K562 (cell line): ENCODE results near the gene MIXL1. TPM values are rescaled to one million over a fixed set of nuclear protein-coding genes. Genes with fewer than 3 reads are reported as not detected.

Source experiments
- ATAC-seq: fragments of 200-7000 bp; cut with Tn5 transposase; 3 replicates; pipeline ENCODE4 v1.9.1; 2020; ENCODE audit warnings: moderate library complexity
- BruUV-seq: library from RNA; stranded (reverse); fragments of 400-500 nt; replicated peaks from 2 replicates; lab custom pipeline; 2021; lab: Mats Ljungman, UMichigan
- CTCF ChIA-PET: fragments of 300-600 bp; formaldehyde crosslinking; extraction: SDS; loops from one replicate; lab custom pipeline; 2021; ENCODE audit warnings: low intra/inter-chr PET ratio; lab: Yijun Ruan, JAX
- POLR2A ChIA-PET: fragments of 300-600, 350-650 bp; sonication (Branson Sonifier 250); formaldehyde crosslinking; extraction: SDS; loops from one replicate; lab custom pipeline; 2021; ENCODE audit warnings: antibody characterized with exemption, inconsistent platforms; lab: Yijun Ruan, JAX
- DNase-seq, 4 experiments: peaks; one replicate each; pipeline versions ENCODE4 v3.0.0 to v3.0.0-alpha.2; 2011 to 2018; ENCODE audit warnings: low spot score in 3 of 4, mixed read lengths in 3 of 4; ENCODE audit errors: extremely low read depth in 1 of 4
- FAIRE-seq: peaks from 2 replicates; lab custom pipeline; 2011; peaks lifted over from hg19 to GRCh38; lab: Jason Lieb, UNC
- H2AFZ ChIP-seq: 2 replicates; pipeline ENCODE4 v1.6.0; 2011; ENCODE audit warnings: low read depth, low read length, control low read depth, inconsistent platforms
- H3K27ac ChIP-seq: fragments of 200-600 bp; 3 replicates; pipeline ENCODE4 v1.8.0; 2011; ENCODE audit warnings: low read depth, mild to moderate bottlenecking, control low read depth, inconsistent platforms, low read length, moderate library complexity, mixed read lengths; ENCODE audit errors: extremely low read depth
- H3K27me3 ChIP-seq, 2 experiments: fragments of 300-600 bp in 1 of 2; 2 replicates in 1 of 2; 3 replicates in 1 of 2; pipeline versions ENCODE4 v1.6.0 to v1.8.0; 2011; ENCODE audit warnings: inconsistent platforms in 2 of 2, low read length in 2 of 2, mild to moderate bottlenecking in 1 of 2, mixed read lengths in 1 of 2, moderate library complexity in 1 of 2; ENCODE audit not compliant: control insufficient read depth in 2 of 2, insufficient read depth in 2 of 2
- H3K36me3 ChIP-seq: fragments of 300-600 bp; 3 replicates; pipeline ENCODE4 v1.8.0; 2011; ENCODE audit warnings: mild to moderate bottlenecking, low read length, inconsistent platforms; ENCODE audit not compliant: control insufficient read depth, insufficient read depth
- H3K4me1 ChIP-seq, 2 experiments: fragments of 200-600 bp in 1 of 2; replicated peaks in 1 of 2; 2 replicates in 1 of 2; 3 replicates in 1 of 2; pipeline versions ENCODE4 v1.5.1 to v1.8.0; 2011; ENCODE audit warnings: inconsistent platforms in 2 of 2, low read length in 2 of 2, mild to moderate bottlenecking in 1 of 2, mixed read lengths in 1 of 2, moderate library complexity in 1 of 2; ENCODE audit not compliant: control insufficient read depth in 2 of 2, insufficient read depth in 2 of 2
- H3K4me2 ChIP-seq: 2 replicates; pipeline ENCODE4 v1.6.1; 2011; ENCODE audit warnings: low read length, control low read depth, inconsistent platforms, mixed read lengths; ENCODE audit not compliant: insufficient read depth
- H3K4me3 ChIP-seq: fragments of 200-600 bp; sonication (generic), shearing (Covaris generic); 2 replicates; pipeline ENCODE4 v1.5.1; 2016; ENCODE audit warnings: control low read depth, inconsistent platforms
- H3K79me2 ChIP-seq: fragments of 200-600 bp; 3 replicates; pipeline ENCODE4 v1.8.0; 2011; ENCODE audit warnings: low read length, inconsistent platforms; ENCODE audit not compliant: control insufficient read depth, insufficient read depth
- H3K9ac ChIP-seq, 2 experiments: 2 replicates each; pipeline versions ENCODE4 v1.6.0 to v1.6.1; 2011; ENCODE audit warnings: low read depth in 2 of 2, low read length in 2 of 2, control low read depth in 1 of 2, inconsistent platforms in 1 of 2, mild to moderate bottlenecking in 1 of 2, mixed read lengths in 1 of 2; ENCODE audit not compliant: insufficient read depth in 1 of 2
- H3K9me1 ChIP-seq: one replicate; pipeline ENCODE4 v1.6.0; 2011; ENCODE audit warnings: inconsistent platforms, mild to moderate bottlenecking, low read length, moderate library complexity; ENCODE audit not compliant: control insufficient read depth, insufficient read depth
- H3K9me3 ChIP-seq: replicated peaks from 2 replicates; pipeline ENCODE4 v1.5.1; 2011; ENCODE audit warnings: low read depth, low read length, inconsistent platforms; ENCODE audit not compliant: control insufficient read depth, insufficient read depth
- H4K20me1 ChIP-seq: replicated peaks from 2 replicates; pipeline ENCODE4 v1.6.1; 2011; ENCODE audit warnings: low read length, inconsistent platforms, mixed read lengths; ENCODE audit not compliant: control insufficient read depth, insufficient read depth
- BCOR ChIP-seq: fragments of 450-650 bp; IDR thresholded peaks from 2 replicates; pipeline ENCODE4 v1.6.1; 2016
- CEBPG ChIP-seq, 3 experiments: fragments of 200-800 bp in 1 of 3; sonication (Bioruptor generic) in 1 of 3; sonication (generic) in 1 of 3; formaldehyde crosslinking in 1 of 3; IDR thresholded peaks in 2 of 3; conservative IDR thresholded peaks in 1 of 3; 2 replicates each; pipeline versions ENCODE4 v1.6.1 to v1.8.0; 2016 to 2022; ENCODE audit warnings: missing compliant biosample characterization in 2 of 3, missing genetic modification characterization in 2 of 3, mild to moderate bottlenecking in 1 of 3, missing genetic modification reagents in 1 of 3
- E4F1 ChIP-seq: fragments of 250-450 bp; sonication (Bioruptor Pico); IDR thresholded peaks from 2 replicates; pipeline ENCODE4 v1.5.0; 2021; ENCODE audit warnings: mild to moderate bottlenecking, borderline replicate concordance
- HNRNPLL ChIP-seq: fragments of 200-400 bp; formaldehyde crosslinking; IDR thresholded peaks from 2 replicates; pipeline ENCODE4 v1.6.1; 2017; ENCODE audit warnings: low read length, low read depth, mild to moderate bottlenecking; ENCODE audit not compliant: poor library complexity, severe bottlenecking
- RBM25 ChIP-seq: fragments of 200-400 bp; formaldehyde crosslinking; IDR thresholded peaks from 2 replicates; pipeline ENCODE4 v1.6.1; 2018; ENCODE audit warnings: low read length, low read depth, moderate library complexity; ENCODE audit not compliant: severe bottlenecking
- SMAD2 ChIP-seq: fragments of 150-350 bp; IDR thresholded peaks from 2 replicates; pipeline ENCODE4 v1.6.1; 2014; ENCODE audit warnings: low read depth, mild to moderate bottlenecking, low read length
- ZNF655 ChIP-seq: fragments of 250-450 bp; sonication (Bioruptor Pico); IDR thresholded peaks from 2 replicates; pipeline ENCODE4 v1.5.0; 2021
- WGBS: fragments of 100-300 bp; shearing (Covaris generic); methylation state at CpG from one replicate; pipeline ENCODE4 v1.1.6; 2016; ENCODE audit warnings: low coverage, mixed read lengths; ENCODE audit not compliant: insufficient coverage; ENCODE audit errors: missing lambda C conversion rate; 5-methylcytosine and 5-hydroxymethylcytosine counted together
- in situ Hi-C: fragments of 300-500 bp; cut with MboI; formaldehyde crosslinking; loops from 4 replicates; pipeline ENCODE4 v1.15.0; 2018; ENCODE audit warnings: inconsistent platforms, mixed read lengths
- intact Hi-C: fragments of 100-400 bp; cut with micrococcal nuclease; formaldehyde crosslinking; loops from 2 replicates; pipeline ENCODE4 v1.14.2; 2022
- polyA plus RNA-seq, 8 experiments: library from polyadenylated mRNA; depleted of rRNA in 4 of 8; stranded (reverse) in 5 of 8; unstranded in 3 of 8; fragments of >200 nt; fragmentation: Nextera tagmentation in 2 of 8; fragmentation: Illumina TruSeq in 1 of 8; extraction: Ambion mirVana in 2 of 8; extraction: Trizol in 1 of 8; gene quantifications; 2 replicates each; pipeline versions ENCODE4 v1.2.1 to v1.2.3, GENCODE V29; 2011 to 2014; ENCODE audit warnings: inconsistent platforms in 1 of 8, missing spikeins in 1 of 8
- total RNA-seq, 7 experiments: library from RNA; depleted of rRNA in 6 of 7; stranded (reverse); fragments of >200 nt in 6 of 7; fragmentation: Illumina TruSeq in 2 of 7; extraction: Trizol in 2 of 7; gene quantifications; 2 replicates each; pipeline versions ENCODE4 v1.2.1 to v1.2.3, GENCODE V29; 2011 to 2021; ENCODE audit warnings: low replicate concordance in 1 of 7

Gene MIXL1
- total and polyA plus RNA-seq, 9 of the 15 experiments (the other 6 are each of a cell fraction or from before 2014, with no cell fraction given) = not detected

DNA sequence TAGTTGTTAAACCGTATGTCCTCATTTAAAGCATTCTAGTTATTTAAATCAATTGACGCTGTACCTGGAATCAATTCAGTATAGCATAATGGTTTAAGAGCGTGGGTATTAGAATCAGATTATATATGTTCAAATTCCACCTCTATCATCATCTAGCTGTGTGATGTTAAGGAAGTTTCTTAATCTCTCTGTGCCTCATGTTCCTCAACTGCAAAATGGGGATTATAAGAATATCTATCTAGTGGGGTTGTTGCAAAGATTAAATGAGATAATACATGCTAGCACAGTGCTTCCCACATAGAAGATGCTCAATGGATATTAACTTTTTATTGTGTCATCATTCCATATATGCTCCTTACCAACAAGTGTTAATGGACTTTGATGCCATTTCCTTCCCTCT is 16.0 kb downstream of the MIXL1 start:
- intact Hi-C loops = loop anchor here (5.0 kb wide), 1 partner anchor 1138 kb away; no protein-coding TSS in a partner anchor
- H3K27ac ChIP-seq = no peak overlapping the region
- WGBS = 95% methylated on average over 3 of the region's 3 CpGs
- no peak overlapping the region for H3K9ac ChIP-seq
- no peak overlapping the region for H3K4me3 ChIP-seq
- DNase-seq (no peak), FAIRE-seq (no peak), ATAC-seq (no peak)
- TF ChIP-seq RBM25 (peak; percentile 78), HNRNPLL (no peak), BCOR (peak; percentile 35; the same call in 1 of the 2 replicates)
- no peaks in the 10 kb centered on the region for H3K4me1 ChIP-seq
- no peaks in the 10 kb centered on the region for H4K20me1 ChIP-seq
- in situ Hi-C loops = no loop called here
- no peaks in the 10 kb centered on the region for H3K9me3 ChIP-seq
- peaks cover 60% of the 10 kb centered on the region for H3K36me3 ChIP-seq
- no peak overlapping the region for H2AFZ ChIP-seq
- no peaks in the 10 kb centered on the region for H3K27me3 ChIP-seq
- H3K4me2 ChIP-seq = no peak overlapping the region
- BruUV-seq = no TSS peak
- ChIA-PET POLR2A (interaction anchor here (1.0 to 1.1 kb wide), 2 partner anchors 17 to 33 kb away, joined by 3 to 4 read pairs; no protein-coding TSS in a partner anchor), CTCF (no interaction called here)
- H3K9me1 ChIP-seq = no peaks in the 10 kb centered on the region
- no peaks in the 10 kb centered on the region for H3K79me2 ChIP-seq

- Histone ChIP-seq H3K4me1 (no peaks in the 10 kb centered on the region), H3K27ac (no peak overlapping the region), H3K36me3 (peaks cover 54% of the 10 kb centered on the region), H3K9me3 (no peaks in the 10 kb centered on the region), H2AFZ (no peak overlapping the region), H3K79me2 (no peaks in the 10 kb centered on the region), H3K9ac (no peak overlapping the region), H3K27me3 (no peaks in the 10 kb centered on the region), H3K9me1 (no peaks in the 10 kb centered on the region), H4K20me1 (no peaks in the 10 kb centered on the region), H3K4me2 (no peak overlapping the region), H3K4me3 (no peak overlapping the region)
- CTCF ChIA-PET = no interaction called here
- POLR2A ChIA-PET = no interaction called here
- no peak for DNase-seq
- 75% methylated on average over 2 of the region's 2 CpGs for WGBS
- intact Hi-C loops = no loop called here
- in situ Hi-C loops = no loop called here
- TF ChIP-seq ZNF655 (CRISPR knock-in tag) (no peak), SMAD2 (no peak), E4F1 (CRISPR knock-in tag) (no peak), CEBPG (CRISPR knock-in tag; IDR thresholded peaks at IDR 0.05) (no peak), CEBPG (tag; conservative IDR thresholded peaks at IDR 0.05 in 1 of 2, IDR thresholded peaks at IDR 0.05 in 1 of 2) (0 out of 4 replicates have a peak, but pooled peaks of 1 of the 2 experiments have one; percentile 23)
- ATAC-seq = no peak
- BruUV-seq = no TSS peak
- peak; percentile 23 for FAIRE-seq
These were observed 24.6 kb downstream of the MIXL1 start for GRCh38 chr1:226248091-226248490.
